ENCODE results near the gene MOB3A. TPM values are rescaled to one million over a fixed set of nuclear protein-coding genes. Genes with fewer than 3 reads are reported as not detected.
A peak's percentile ranks its signal among the peaks of the same experiment; 100 is the strongest.
"Not testable (repeated sequence)": the region's sequence is repeated elsewhere in the genome, so short reads cannot be mapped to it uniquely, and the experiment has no call there.

MOB3A gene
- total and polyA plus RNA-seq, 5 donors from 2014 or later, result 73.6 to 131 (median 89.5) TPM

- H3K9me3 Mint-ChIP-seq, result peaks cover 0 to 2% (median 0%) of the 10 kb centered on the region in 7 donors
- H3K27ac ChIP-seq (ENCODE audit: insufficient read depth, low read length, poor library complexity, severe bottlenecking), result peak overlapping the region; percentile 74
- H3K27ac Mint-ChIP-seq, result peak overlapping the region; percentile 89 to 93 (median 93)
- H3K36me3 ChIP-seq (ENCODE audit: control insufficient read depth, insufficient read depth, low read length), result peaks cover 6% of the 10 kb centered on the region
- peaks cover 82% of the 10 kb centered on the region for H3K4me1 ChIP-seq (ENCODE audit: control insufficient read depth, insufficient read depth, low read length, poor library complexity, severe bottlenecking)
- H3K36me3 Mint-ChIP-seq, result peaks cover 5% of the 10 kb centered on the region
- H3K4me1 Mint-ChIP-seq, result peaks cover 16 to 81% (median 53%) of the 10 kb centered on the region in 4 donors
- H3K4me3 Mint-ChIP-seq, result peak overlapping the region; percentile 60 to 96 (median 86)
- H3K27me3 ChIP-seq (ENCODE audit: control insufficient read depth, insufficient read depth, low read length), result no peaks in the 10 kb centered on the region
- peaks cover 11% of the 10 kb centered on the region for H3K27me3 Mint-ChIP-seq
- ATAC-seq (ENCODE audit: low read depth in 2 of 2) (no peak), DNase-seq (no peak)
- H3K4me3 ChIP-seq (ENCODE audit: low read depth, low read length), result peak overlapping the region; percentile 50
- no peaks in the 10 kb centered on the region for H3K9me3 ChIP-seq (ENCODE audit: control insufficient read depth in 2 of 2, low read length in 2 of 2)
These were observed 7.0 kb downstream of the MOB3A start for GRCh38 chr19:2089001-2089711.

GRCh38 chr19:2087621-2088100, 8.5 kb downstream of the MOB3A start:
- H3K27ac ChIP-seq (ENCODE audit: insufficient read depth, low read length, poor library complexity, severe bottlenecking), result peak overlapping the region; percentile 97
- peak overlapping the region; percentile 27 for H3K4me3 ChIP-seq (ENCODE audit: low read depth, low read length)
- H3K27me3 Mint-ChIP-seq, result peaks cover 14% of the 10 kb centered on the region
- H3K36me3 ChIP-seq (ENCODE audit: control insufficient read depth, insufficient read depth, low read length), result no peaks in the 10 kb centered on the region
- ATAC-seq (ENCODE audit: low read depth in 2 of 2) (no peak), DNase-seq (peak in 2 of 3 donors; percentile 46 to 71)
- peaks cover 0 to 2% (median 0%) of the 10 kb centered on the region in 7 donors for H3K9me3 Mint-ChIP-seq
- H3K9me3 ChIP-seq (ENCODE audit: control insufficient read depth in 2 of 2, low read length in 2 of 2), result no peaks in the 10 kb centered on the region
- H3K4me3 Mint-ChIP-seq, result peak overlapping the region; percentile 80 to 95 (median 82)
- H3K27ac Mint-ChIP-seq, result peak overlapping the region; percentile 94 to 99 (median 96)
- H3K4me1 ChIP-seq (ENCODE audit: control insufficient read depth, insufficient read depth, low read length, poor library complexity, severe bottlenecking), result peaks cover 79% of the 10 kb centered on the region
- H3K36me3 Mint-ChIP-seq, result peaks cover 4% of the 10 kb centered on the region
- peaks cover 16 to 75% (median 46%) of the 10 kb centered on the region in 4 donors for H3K4me1 Mint-ChIP-seq
- no peaks in the 10 kb centered on the region for H3K27me3 ChIP-seq (ENCODE audit: control insufficient read depth, insufficient read depth, low read length)

GRCh38 chr19:2086695-2087620, 9.2 kb downstream of the MOB3A start:
- Mint-ChIP-seq H3K4me3 (peak overlapping the region; percentile 80 to 95 (median 82)), H3K27ac (peak overlapping the region; percentile 94 to 99 (median 96)), H3K27me3 (peaks cover 14% of the 10 kb centered on the region), H3K4me1 (peaks cover 16 to 76% (median 46%) of the 10 kb centered on the region in 4 donors)
- Histone ChIP-seq H3K27ac (ENCODE audit: insufficient read depth, low read length, poor library complexity, severe bottlenecking) (peak overlapping the region; percentile 97), H3K4me3 (ENCODE audit: low read depth, low read length) (peak overlapping the region; percentile 27), H3K4me1 (ENCODE audit: control insufficient read depth, insufficient read depth, low read length, poor library complexity, severe bottlenecking) (peaks cover 81% of the 10 kb centered on the region)
- H3K9me3 ChIP-seq (ENCODE audit: control insufficient read depth in 2 of 2, low read length in 2 of 2); H3K9me3 Mint-ChIP-seq; H3K36me3 Mint-ChIP-seq; H3K36me3 ChIP-seq (ENCODE audit: control insufficient read depth, insufficient read depth, low read length); H3K27me3 ChIP-seq (ENCODE audit: control insufficient read depth, insufficient read depth, low read length): not testable (repeated sequence)
- ATAC-seq (ENCODE audit: low read depth in 2 of 2) (peak in 1 of 2 donors; percentile 11), DNase-seq (peak in 1 of 3 donors; percentile 55)

GRCh38 chr19:2084993-2085720, 11.0 kb downstream of the MOB3A start:
- Histone ChIP-seq H3K27me3 (ENCODE audit: control insufficient read depth, insufficient read depth, low read length) (no peaks in the 10 kb centered on the region), H3K27ac (ENCODE audit: insufficient read depth, low read length, poor library complexity, severe bottlenecking) (peak overlapping the region; percentile 97), H3K4me3 (ENCODE audit: low read depth, low read length) (peak overlapping the region; percentile 93), H3K4me1 (ENCODE audit: control insufficient read depth, insufficient read depth, low read length, poor library complexity, severe bottlenecking) (peaks cover 85% of the 10 kb centered on the region), H3K9me3 (ENCODE audit: control insufficient read depth in 2 of 2, low read length in 2 of 2) (no peaks in the 10 kb centered on the region), H3K36me3 (ENCODE audit: control insufficient read depth, insufficient read depth, low read length) (peaks cover 8% of the 10 kb centered on the region)
- peak overlapping the region; percentile 96 to 99 (median 98) for H3K27ac Mint-ChIP-seq
- peaks cover 11% of the 10 kb centered on the region for H3K36me3 Mint-ChIP-seq
- peak; percentile 91 to 99 (median 97) for DNase-seq
- peaks cover 14% of the 10 kb centered on the region for H3K27me3 Mint-ChIP-seq
- ATAC-seq (ENCODE audit: low read depth in 2 of 2), result peak; percentile 84
- H3K4me3 Mint-ChIP-seq, result peak overlapping the region; percentile 95 to 99 (median 98)
- peaks cover 16 to 79% (median 46%) of the 10 kb centered on the region in 4 donors for H3K4me1 Mint-ChIP-seq
- peaks cover 0 to 2% (median 0%) of the 10 kb centered on the region in 7 donors for H3K9me3 Mint-ChIP-seq

- peaks cover 14% of the 10 kb centered on the region for H3K27me3 Mint-ChIP-seq
- peak; percentile 50 to 87 (median 75) for DNase-seq
- Histone ChIP-seq H3K4me1 (ENCODE audit: control insufficient read depth, insufficient read depth, low read length, poor library complexity, severe bottlenecking) (peaks cover 79% of the 10 kb centered on the region), H3K27ac (ENCODE audit: insufficient read depth, low read length, poor library complexity, severe bottlenecking) (peak overlapping the region; percentile 97), H3K9me3 (ENCODE audit: control insufficient read depth in 2 of 2, low read length in 2 of 2) (no peaks in the 10 kb centered on the region), H3K36me3 (ENCODE audit: control insufficient read depth, insufficient read depth, low read length) (peaks cover 26% of the 10 kb centered on the region), H3K4me3 (ENCODE audit: low read depth, low read length) (peak overlapping the region; percentile 93), H3K27me3 (ENCODE audit: control insufficient read depth, insufficient read depth, low read length) (no peaks in the 10 kb centered on the region)
- H3K9me3 Mint-ChIP-seq, result peaks cover 0 to 4% (median 0%) of the 10 kb centered on the region in 7 donors
- H3K27ac Mint-ChIP-seq, result peak overlapping the region; percentile 96 to 99 (median 98)
- H3K4me1 Mint-ChIP-seq, result peaks cover 10 to 79% (median 35%) of the 10 kb centered on the region in 4 donors
- peak overlapping the region; percentile 95 to 99 (median 98) for H3K4me3 Mint-ChIP-seq
- ATAC-seq (ENCODE audit: low read depth in 2 of 2), result peak; percentile 38 to 49
- H3K36me3 Mint-ChIP-seq, result peaks cover 15% of the 10 kb centered on the region
These were observed 12.8 kb downstream of the MOB3A start for GRCh38 chr19:2083174-2083854.

GRCh38 chr19:2081873-2082810, 14.0 kb downstream of the MOB3A start:
- Mint-ChIP-seq H3K4me3 (peak overlapping the region; percentile 95 to 99 (median 98)), H3K4me1 (peaks cover 3 to 73% (median 24%) of the 10 kb centered on the region in 4 donors), H3K36me3 (peaks cover 15% of the 10 kb centered on the region), H3K9me3 (peaks cover 0 to 4% (median 0%) of the 10 kb centered on the region in 7 donors), H3K27me3 (peaks cover 14% of the 10 kb centered on the region), H3K27ac (peak overlapping the region; percentile 96 to 99 (median 98))
- DNase-seq (peak; percentile 36 to 79 (median 64)), ATAC-seq (ENCODE audit: low read depth in 2 of 2) (peak in 1 of 2 donors; percentile 8)
- H3K4me1 ChIP-seq (ENCODE audit: control insufficient read depth, insufficient read depth, low read length, poor library complexity, severe bottlenecking), result peaks cover 68% of the 10 kb centered on the region
- H3K27ac ChIP-seq (ENCODE audit: insufficient read depth, low read length, poor library complexity, severe bottlenecking), result peak overlapping the region; percentile 97
- no peaks in the 10 kb centered on the region for H3K27me3 ChIP-seq (ENCODE audit: control insufficient read depth, insufficient read depth, low read length)
- peaks cover 38% of the 10 kb centered on the region for H3K36me3 ChIP-seq (ENCODE audit: control insufficient read depth, insufficient read depth, low read length)
- peak overlapping the region; percentile 93 for H3K4me3 ChIP-seq (ENCODE audit: low read depth, low read length)
- H3K9me3 ChIP-seq (ENCODE audit: control insufficient read depth in 2 of 2, low read length in 2 of 2), result no peaks in the 10 kb centered on the region

Data from CD4-positive, CD25-positive, alpha-beta regulatory T cell (primary cell).